Measurements from ENCODE around the gene PLSCR3.
"Not testable (repeated sequence)": the region's sequence is repeated elsewhere in the genome, so short reads cannot be mapped to it uniquely, and the experiment has no call there.

Gene PLSCR3

GRCh38 chr17:7379134-7379533, 15.2 kb downstream of the PLSCR3 start:
- DNase-seq = no peak

- no peak for DNase-seq
Observed at GRCh38 chr17:7374353-7374752, 20.0 kb downstream of the PLSCR3 start.

DNA sequence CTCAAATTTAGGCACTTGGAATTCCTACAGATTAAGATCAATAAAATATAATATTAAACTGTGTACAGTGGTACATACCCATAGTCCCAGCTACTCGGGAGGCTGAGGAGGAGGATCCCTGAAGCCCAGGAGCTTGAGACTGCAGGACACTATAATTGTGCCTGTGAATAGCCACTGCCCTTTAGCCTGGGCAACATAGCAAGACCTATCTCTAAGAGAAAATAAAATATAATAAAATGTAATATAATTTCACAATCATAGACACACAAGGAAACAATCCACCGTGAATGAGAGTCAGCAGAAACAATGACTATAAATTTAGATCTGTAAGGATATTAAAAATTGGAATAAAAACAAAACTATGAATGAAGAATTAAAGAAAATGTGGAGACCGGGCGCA, 23.5 kb downstream of the PLSCR3 start:
- DNase-seq = no peak

DNA sequence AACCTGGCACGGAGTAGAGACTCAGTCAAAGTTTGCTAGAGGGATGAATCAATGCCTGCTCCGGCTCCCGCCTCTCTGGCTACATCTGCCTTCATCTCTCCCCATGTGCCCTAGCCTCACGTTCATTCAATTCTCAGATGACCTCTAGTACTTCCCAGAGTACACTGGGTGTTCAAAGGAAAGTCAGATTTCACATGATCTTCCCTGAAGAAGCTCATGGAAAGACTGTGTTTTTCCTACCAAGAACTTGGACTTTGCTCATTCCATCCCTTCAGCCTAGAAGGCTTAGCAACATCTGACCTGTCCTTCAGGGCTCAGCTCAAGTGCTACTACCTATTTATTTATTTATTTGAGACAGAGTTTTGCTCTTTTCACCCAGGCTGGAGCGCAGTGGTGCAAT, 24.5 kb downstream of the PLSCR3 start:
- DNase-seq = no peak

DNA sequence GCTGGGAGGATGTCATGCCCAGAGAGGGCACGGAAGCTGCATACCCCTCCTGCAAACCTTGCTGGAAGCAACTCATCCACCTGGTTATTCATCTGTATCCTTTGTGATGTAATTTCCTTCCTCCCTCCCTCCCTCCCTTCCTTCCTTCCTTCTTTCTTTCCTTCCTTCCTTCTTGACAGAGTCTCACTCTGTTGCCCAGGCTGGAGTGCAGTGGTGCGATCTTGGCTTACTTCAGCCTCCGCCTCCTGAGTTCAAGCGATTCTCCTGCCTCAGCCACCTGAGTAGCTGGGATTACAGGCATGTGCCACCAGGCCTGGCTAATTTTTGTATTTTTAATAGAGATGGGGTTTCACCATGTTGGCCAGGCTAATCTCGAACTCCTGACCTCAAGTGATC, 25.7 kb downstream of the PLSCR3 start:
- DNase-seq = not testable (repeated sequence)

GRCh38 chr17:7367918-7368598, 26.3 kb downstream of the PLSCR3 start:
- DNase-seq = no peak

DNA sequence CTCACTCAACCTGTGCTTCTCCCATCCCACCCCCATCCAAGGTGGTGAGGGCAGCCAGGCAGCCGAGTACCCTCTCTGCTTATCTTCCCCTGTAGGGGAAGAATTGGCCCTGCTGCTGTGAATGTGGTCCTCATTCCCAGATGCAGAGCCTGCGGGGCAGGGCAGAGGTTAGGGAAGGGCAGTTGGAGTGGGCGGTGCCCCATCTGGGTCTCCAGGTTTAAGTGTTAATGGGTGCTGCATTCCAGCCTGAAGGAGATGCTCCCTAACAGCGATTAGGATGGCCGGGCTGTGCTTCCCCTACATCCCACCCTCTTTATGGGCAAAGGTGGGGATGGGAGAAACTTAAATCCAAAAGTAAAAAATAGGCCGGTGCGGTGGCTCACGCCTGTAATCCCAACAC, 27.2 kb downstream of the PLSCR3 start:
- no peak for DNase-seq

DNA sequence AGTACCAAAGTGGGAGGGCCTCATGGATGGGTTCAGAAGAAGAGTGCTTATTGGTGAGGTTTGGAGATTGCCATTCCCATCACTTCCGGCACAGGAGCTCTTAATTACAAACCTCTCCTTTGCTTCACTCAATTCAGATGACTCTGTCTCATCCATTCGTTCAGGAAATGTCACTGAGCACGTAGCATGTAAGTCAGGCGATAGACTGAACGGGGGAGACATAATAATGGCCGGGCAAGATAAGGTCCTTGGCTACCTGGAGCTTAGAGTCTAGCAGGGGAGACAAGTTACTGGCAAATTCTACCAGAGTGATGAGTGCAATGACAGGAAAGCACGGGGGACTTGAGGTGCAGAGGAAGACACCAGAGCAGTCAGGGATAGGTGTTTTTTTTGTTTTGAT, 28.4 kb downstream of the PLSCR3 start:
- not testable (repeated sequence) for DNase-seq

DNA sequence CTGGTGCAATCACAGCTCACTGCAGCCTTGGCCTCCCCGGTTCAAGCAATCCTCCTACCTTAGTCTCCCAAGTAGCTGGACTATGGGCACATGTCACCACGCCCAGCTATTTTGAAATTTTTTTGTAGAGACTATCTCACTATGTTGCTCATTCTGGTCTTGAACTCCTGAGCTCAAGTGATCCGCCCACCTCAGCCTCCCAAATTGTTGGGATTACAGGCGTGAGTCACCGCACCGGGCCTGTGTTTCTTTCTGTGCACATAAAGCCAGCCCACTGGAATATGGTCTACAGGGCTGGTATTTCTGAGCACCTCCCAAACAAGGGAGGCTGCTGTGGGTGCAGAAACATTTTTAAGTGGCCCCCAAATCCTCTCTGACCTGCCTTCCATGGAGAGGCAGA, 31.0 kb downstream of the PLSCR3 start:
- no peak for DNase-seq

- DNase-seq = no peak
Observed at GRCh38 chr17:7361906-7362305, 32.4 kb downstream of the PLSCR3 start.

GRCh38 chr17:7357381-7357780, 36.9 kb downstream of the PLSCR3 start:
- DNase-seq = no peak

DNA sequence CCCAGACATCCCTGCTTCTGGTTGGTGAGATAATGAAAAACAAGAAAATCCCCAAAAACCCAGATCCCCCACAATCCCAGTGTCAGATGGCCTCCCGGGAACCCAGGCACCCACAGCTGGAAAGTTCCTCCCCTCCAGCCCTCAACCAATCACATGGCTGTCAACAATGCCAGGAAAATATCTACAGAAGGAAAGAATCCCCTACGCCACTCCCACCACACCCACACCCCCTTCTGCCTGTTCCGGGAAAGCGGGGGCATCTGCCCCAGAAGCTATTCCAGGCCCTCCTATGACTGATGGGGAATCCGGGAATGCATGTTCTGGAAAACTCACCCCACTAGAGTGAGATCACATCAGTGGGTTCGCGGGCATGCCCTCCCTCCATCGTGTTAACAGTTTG, 37.6 kb downstream of the PLSCR3 start:
- DNase-seq = no peak

GRCh38 chr17:7356072-7356549, 38.2 kb downstream of the PLSCR3 start:
- peak; percentile 22 to 38 for DNase-seq

DNA sequence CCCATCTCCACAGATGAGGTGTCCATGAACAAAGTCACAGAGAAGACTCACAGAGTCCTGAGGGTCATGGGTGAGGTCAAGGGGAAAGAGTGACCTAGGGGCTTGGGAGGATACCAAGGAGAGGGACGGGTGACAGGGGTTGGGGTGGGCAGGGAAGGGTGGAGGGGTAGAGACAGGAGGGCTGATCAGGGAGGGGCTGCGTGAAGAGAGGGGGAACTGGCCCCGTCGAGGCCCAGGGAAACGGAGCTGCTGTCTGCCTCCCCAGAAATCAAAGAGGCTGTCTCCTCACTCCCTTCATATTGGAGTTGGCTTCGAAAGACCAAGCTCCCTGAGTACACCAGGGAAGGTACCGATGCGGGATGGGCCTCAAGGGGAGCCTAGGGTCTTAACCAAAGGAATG, 38.8 kb downstream of the PLSCR3 start:
- no peak for DNase-seq

GRCh38 chr17:7355053-7355452, 39.3 kb downstream of the PLSCR3 start, which contains the start of gene TMEM95:
Gene TMEM95, plus strand, starts transcription at chr17:7355156. Its CDS starts 49 bp downstream, at chr17:7355205.
- no peak for DNase-seq

DNA sequence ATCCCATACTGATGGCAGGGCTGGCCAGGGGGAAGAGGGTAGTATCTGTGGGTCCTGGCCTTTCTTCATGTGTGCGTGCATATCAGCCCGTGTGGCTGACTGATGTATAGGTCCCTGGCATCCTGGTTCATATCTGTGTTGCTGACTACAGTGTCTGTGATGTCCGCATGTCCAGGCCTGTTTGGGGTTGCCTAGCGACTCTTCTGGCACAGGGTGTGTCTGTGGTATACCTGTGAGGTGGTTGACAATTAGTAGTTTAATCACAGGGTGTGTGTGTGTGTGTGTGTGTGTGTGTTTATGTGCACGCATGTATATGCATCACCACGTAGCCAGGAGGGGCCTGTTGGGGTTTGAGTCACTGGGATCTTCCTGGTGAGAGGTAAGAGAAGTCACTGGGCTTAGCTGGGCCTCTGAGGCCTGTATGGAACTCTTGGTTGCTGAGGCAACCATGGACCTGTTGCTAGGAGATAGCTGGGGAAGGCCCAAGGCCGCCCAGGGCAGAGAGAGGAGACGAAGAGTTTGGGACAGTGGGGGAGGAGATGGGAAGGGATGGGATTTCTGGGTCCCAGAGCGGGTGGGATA, 40.0 kb downstream of the PLSCR3 start:
- no peak for DNase-seq

GRCh38 chr17:7352910-7353635, 41.3 kb downstream of the PLSCR3 start:
- DNase-seq = no peak

DNA sequence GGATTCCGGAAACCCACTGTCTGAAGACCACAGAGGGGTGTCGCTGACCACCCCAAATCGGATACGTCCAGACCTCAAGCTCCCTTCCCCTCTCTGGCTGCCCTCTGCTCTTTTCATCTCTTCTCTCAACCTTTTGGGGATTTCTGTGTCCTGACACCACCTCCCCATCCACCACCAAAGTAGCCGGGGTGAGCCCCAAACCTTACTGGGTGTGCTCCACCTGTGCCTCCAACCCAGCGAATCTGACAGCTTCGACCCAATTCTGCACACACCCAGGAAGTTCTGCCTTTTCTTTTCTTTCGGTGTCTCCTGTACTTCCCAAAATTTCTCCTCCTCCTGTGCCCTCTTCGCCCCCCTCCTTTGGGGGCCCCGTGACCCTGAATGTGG, 41.8 kb downstream of the PLSCR3 start:
- DNase-seq = no peak

- DNase-seq = no peak
Observed at GRCh38 chr17:7351665-7352502, 42.4 kb downstream of the PLSCR3 start, which contains the start of gene KCTD11. Gene KCTD11, plus strand, starts transcription at chr17:7352162.

DNA sequence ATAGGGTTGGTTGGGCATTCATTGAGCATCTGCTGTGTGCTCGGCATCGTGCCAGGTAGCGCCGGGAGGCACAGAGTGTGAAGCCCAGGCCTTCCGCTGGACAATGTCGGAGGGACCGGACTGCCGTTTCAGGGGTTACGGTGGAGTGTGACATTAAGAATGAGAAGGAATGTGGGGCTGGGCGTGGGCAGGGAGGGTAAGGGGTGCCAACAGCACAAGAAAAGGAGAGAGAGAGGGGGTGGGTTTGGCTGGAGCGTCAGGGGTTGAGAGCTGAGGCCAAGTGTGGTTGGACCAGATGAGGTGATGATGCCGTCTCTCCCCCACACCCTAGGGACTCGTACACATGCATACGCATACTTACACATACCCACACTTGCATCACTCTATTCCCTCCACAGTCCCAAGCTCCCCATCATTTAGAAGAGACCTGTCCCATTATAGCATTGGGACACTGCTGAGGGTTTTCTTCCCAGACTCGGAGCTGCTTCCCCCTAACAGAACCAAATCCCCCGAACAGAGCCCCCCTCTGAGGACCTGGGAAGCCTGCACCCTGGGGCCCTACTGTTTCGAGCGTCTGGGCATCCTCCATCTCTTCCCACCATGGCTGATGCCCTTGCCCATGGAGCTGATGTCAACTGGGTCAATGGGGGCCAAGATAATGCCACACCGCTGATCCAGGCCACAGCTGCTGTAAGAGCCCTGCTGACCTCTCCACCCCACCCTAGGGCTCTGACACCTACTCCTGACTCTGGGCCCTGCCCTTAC, 45.7 kb downstream of the PLSCR3 start:
- no peak for DNase-seq

GRCh38 chr17:7347630-7348477, 46.5 kb downstream of the PLSCR3 start:
- no peak for DNase-seq

Measured in NCI-H187 (cell line).